CD14-positive monocyte (primary cell): Measurements from ENCODE around the gene PSMD3. TPM values are rescaled to one million over a fixed set of nuclear protein-coding genes. Genes with fewer than 3 reads are reported as not detected.

Experiments used
- DNase-seq, 3 donors: peaks; one replicate each; pipeline ENCODE4 v3.0.0-alpha.2; 2011 to 2022
- H2AFZ ChIP-seq: 2 replicates; pipeline ENCODE4 v1.6.0; 2012; ENCODE audit warnings: mild to moderate bottlenecking, low read depth, low read length, inconsistent platforms; ENCODE audit not compliant: insufficient read depth, poor library complexity, severe bottlenecking
- H3K27ac ChIP-seq, 2 donors: 1 replicate in 1 of 2; 2 replicates in 1 of 2; pipeline ENCODE4 v1.5.1; 2012 to 2013; ENCODE audit warnings: low read length in 2 of 2, control low read depth in 1 of 2, inconsistent platforms in 1 of 2, low read depth in 1 of 2, mild to moderate bottlenecking in 1 of 2
- H3K27me3 ChIP-seq, 2 donors: one replicate each; pipeline versions ENCODE4 v1.6.0 to v1.6.1; 2011 to 2013; ENCODE audit warnings: low read length in 2 of 2; ENCODE audit not compliant: control insufficient read depth in 2 of 2, insufficient read depth in 2 of 2
- H3K36me3 ChIP-seq, 2 donors: replicated peaks in 1 of 2; 1 replicate in 1 of 2; 2 replicates in 1 of 2; pipeline versions ENCODE4 v1.5.1 to v1.6.1; 2012 to 2013; ENCODE audit warnings: low read length in 2 of 2, control low read depth in 1 of 2, inconsistent platforms in 1 of 2, mild to moderate bottlenecking in 1 of 2; ENCODE audit not compliant: insufficient read depth in 2 of 2, control insufficient read depth in 1 of 2
- H3K4me1 ChIP-seq, 2 donors: 1 replicate in 1 of 2; 2 replicates in 1 of 2; pipeline versions ENCODE4 v1.5.1 to v1.6.1; 2012 to 2013; ENCODE audit warnings: low read length in 2 of 2, control low read depth in 1 of 2, inconsistent platforms in 1 of 2, mild to moderate bottlenecking in 1 of 2, moderate library complexity in 1 of 2; ENCODE audit not compliant: insufficient read depth in 2 of 2, control insufficient read depth in 1 of 2
- H3K4me2 ChIP-seq: replicated peaks from 2 replicates; pipeline ENCODE3; 2012; ENCODE audit warnings: low read length, moderate library complexity, mild to moderate bottlenecking; ENCODE audit not compliant: poor library complexity, severe bottlenecking; ENCODE audit errors: extremely low read depth
- H3K4me3 ChIP-seq, 3 experiments: fragments of 200-600 bp in 1 of 3; sonication (generic) in 1 of 3; replicated peaks in 1 of 3; 1 replicate in 2 of 3; 2 replicates in 1 of 3; pipeline ENCODE4 v1.5.1; 2011 to 2013; ENCODE audit warnings: low read length in 3 of 3, mild to moderate bottlenecking in 3 of 3, control low read depth in 2 of 3, low read depth in 2 of 3, inconsistent platforms in 1 of 3, moderate library complexity in 1 of 3
- H3K79me2 ChIP-seq: 2 replicates; pipeline ENCODE4 v1.6.0; 2012; ENCODE audit warnings: mild to moderate bottlenecking, control low read depth, inconsistent platforms, low read length, moderate library complexity; ENCODE audit not compliant: insufficient read depth
- H3K9ac ChIP-seq: 2 replicates; pipeline ENCODE4 v1.6.0; 2017; ENCODE audit warnings: low read length, mild to moderate bottlenecking; ENCODE audit not compliant: insufficient read depth, poor library complexity, severe bottlenecking
- H3K9me3 ChIP-seq, 2 donors: replicated peaks in 1 of 2; 1 replicate in 1 of 2; 2 replicates in 1 of 2; pipeline versions ENCODE4 v1.5.1 to v1.6.1; 2012 to 2013; ENCODE audit warnings: low read length in 2 of 2, control low read depth in 1 of 2; ENCODE audit not compliant: control insufficient read depth in 1 of 2, insufficient read depth in 1 of 2
- H4K20me1 ChIP-seq: 2 replicates; pipeline ENCODE4 v1.6.0; 2012; ENCODE audit warnings: mild to moderate bottlenecking, low read length, control low read depth, moderate library complexity; ENCODE audit not compliant: insufficient read depth
- H3K27ac Mint-ChIP-seq, 7 donors: one replicate each; pipeline ENCODE4 v1.8.0; 2020; ENCODE audit warnings: mild to moderate bottlenecking in 7 of 7, mixed read lengths in 7 of 7, moderate library complexity in 6 of 7, inconsistent platforms in 2 of 7
- H3K27me3 Mint-ChIP-seq, 3 donors: one replicate each; pipeline ENCODE4 v1.8.0; 2021 to 2022; ENCODE audit warnings: low read depth in 3 of 3, mild to moderate bottlenecking in 3 of 3, mixed read lengths in 3 of 3, moderate library complexity in 3 of 3, inconsistent platforms in 1 of 3
- H3K36me3 Mint-ChIP-seq, 2 donors: one replicate each; pipeline ENCODE4 v1.8.0; 2020; ENCODE audit warnings: mixed read lengths in 2 of 2, inconsistent platforms in 1 of 2, mild to moderate bottlenecking in 1 of 2
- H3K4me1 Mint-ChIP-seq: one replicate; pipeline ENCODE4 v1.8.0; 2020; ENCODE audit warnings: mild to moderate bottlenecking, mixed read lengths
- H3K4me3 Mint-ChIP-seq, 2 donors: one replicate each; pipeline ENCODE4 v1.8.0; 2020; ENCODE audit warnings: mild to moderate bottlenecking in 2 of 2, mixed read lengths in 2 of 2, moderate library complexity in 1 of 2
- H3K9me3 Mint-ChIP-seq, 7 donors: one replicate each; pipeline ENCODE4 v1.8.0; 2020 to 2022; ENCODE audit warnings: mixed read lengths in 7 of 7, mild to moderate bottlenecking in 6 of 7, moderate library complexity in 6 of 7, inconsistent platforms in 2 of 7
- WGBS: methylation state at CpG from one replicate; pipeline ENCODE4 v1.1.5; 2013; ENCODE audit warnings: missing lambda C conversion rate; ENCODE audit not compliant: insufficient coverage; 5-methylcytosine and 5-hydroxymethylcytosine counted together
- intact Hi-C, 2 donors: fragments of 100-400 bp; cut with micrococcal nuclease; formaldehyde crosslinking; loops; one replicate each; pipeline versions ENCODE4 v1.15.0 to v1.15.1; 2023
- polyA plus RNA-seq, 3 donors: library from polyadenylated mRNA; depleted of rRNA in 1 of 3; unstranded in 2 of 3; stranded (reverse) in 1 of 3; fragments of 300-500 nt in 2 of 3; fragments of >200 nt in 1 of 3; fragmentation: Illumina TruSeq in 2 of 3; gene quantifications; 1 replicate in 2 of 3; 2 replicates in 1 of 3; pipeline ENCODE4 v1.2.3, GENCODE V29; 2012 to 2021
- TF ChIP-seq, protein P1 (sequence below): fragments of 200-600 bp; IDR thresholded peaks from one replicate; pipeline ENCODE4 v1.8.0; 2022; ENCODE audit warnings: antibody characterized with exemption, mild to moderate bottlenecking

The PSMD3 gene
- polyA plus RNA-seq, 3 donors: 48.4 to 63.2 (median 48.8) TPM

- no peak overlapping the region for H3K27ac ChIP-seq
- no peaks in the 10 kb centered on the region for H3K4me1 ChIP-seq
- no peak overlapping the region for H3K9ac ChIP-seq
- no peaks in the 10 kb centered on the region for H3K27me3 ChIP-seq
- TF ChIP-seq, protein P1, sequence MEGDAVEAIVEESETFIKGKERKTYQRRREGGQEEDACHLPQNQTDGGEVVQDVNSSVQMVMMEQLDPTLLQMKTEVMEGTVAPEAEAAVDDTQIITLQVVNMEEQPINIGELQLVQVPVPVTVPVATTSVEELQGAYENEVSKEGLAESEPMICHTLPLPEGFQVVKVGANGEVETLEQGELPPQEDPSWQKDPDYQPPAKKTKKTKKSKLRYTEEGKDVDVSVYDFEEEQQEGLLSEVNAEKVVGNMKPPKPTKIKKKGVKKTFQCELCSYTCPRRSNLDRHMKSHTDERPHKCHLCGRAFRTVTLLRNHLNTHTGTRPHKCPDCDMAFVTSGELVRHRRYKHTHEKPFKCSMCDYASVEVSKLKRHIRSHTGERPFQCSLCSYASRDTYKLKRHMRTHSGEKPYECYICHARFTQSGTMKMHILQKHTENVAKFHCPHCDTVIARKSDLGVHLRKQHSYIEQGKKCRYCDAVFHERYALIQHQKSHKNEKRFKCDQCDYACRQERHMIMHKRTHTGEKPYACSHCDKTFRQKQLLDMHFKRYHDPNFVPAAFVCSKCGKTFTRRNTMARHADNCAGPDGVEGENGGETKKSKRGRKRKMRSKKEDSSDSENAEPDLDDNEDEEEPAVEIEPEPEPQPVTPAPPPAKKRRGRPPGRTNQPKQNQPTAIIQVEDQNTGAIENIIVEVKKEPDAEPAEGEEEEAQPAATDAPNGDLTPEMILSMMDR: no peak
- peaks cover 0 to 7% (median 2%) of the 10 kb centered on the region in 3 donors for H3K27me3 Mint-ChIP-seq
- no peaks in the 10 kb centered on the region for H3K36me3 Mint-ChIP-seq
- no peaks in the 10 kb centered on the region for H3K79me2 ChIP-seq
- H3K36me3 ChIP-seq: no peaks in the 10 kb centered on the region
- no peak overlapping the region for H2AFZ ChIP-seq
- no peak overlapping the region for H3K4me2 ChIP-seq
- intact Hi-C loops: no loop called here
- no peaks in the 10 kb centered on the region for H4K20me1 ChIP-seq
- DNase-seq: no peak
- 98% methylated on average over 8 of the region's 9 CpGs for WGBS
- no peak overlapping the region for H3K4me3 Mint-ChIP-seq
- H3K4me1 Mint-ChIP-seq: peaks cover 2% of the 10 kb centered on the region
- H3K9me3 ChIP-seq: no peaks in the 10 kb centered on the region
- no peak overlapping the region for H3K27ac Mint-ChIP-seq
- H3K4me3 ChIP-seq: no peak overlapping the region
- no peaks in the 10 kb centered on the region for H3K9me3 Mint-ChIP-seq
Observed at GRCh38 chr17:40004072-40004471, 23.5 kb downstream of the PSMD3 start.

DNA sequence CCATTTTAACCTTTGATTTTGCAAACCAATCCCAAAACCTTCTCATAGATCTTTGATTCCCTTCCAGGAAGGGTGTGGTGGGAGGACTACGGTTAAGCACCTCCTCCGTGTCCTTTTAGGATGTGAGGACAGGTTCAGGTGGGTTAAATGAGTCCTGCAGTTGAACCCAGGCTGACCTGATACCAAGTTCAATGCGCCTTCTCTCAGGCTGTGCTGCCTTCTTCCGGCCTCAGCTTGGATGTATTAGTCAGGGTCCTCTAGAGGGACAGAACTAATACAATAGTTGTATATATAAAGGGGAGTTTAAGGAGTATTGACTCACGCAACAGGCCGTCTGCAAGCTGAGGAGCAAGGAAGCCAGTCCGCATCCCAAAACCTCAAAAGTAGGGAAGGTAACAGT is 24.1 kb downstream of the PSMD3 start:
- Histone ChIP-seq H3K4me2 (no peak overlapping the region), H3K9ac (no peak overlapping the region), H3K36me3 (no peaks in the 10 kb centered on the region), H4K20me1 (no peaks in the 10 kb centered on the region), H3K4me1 (no peaks in the 10 kb centered on the region), H3K9me3 (no peaks in the 10 kb centered on the region), H2AFZ (no peak overlapping the region), H3K79me2 (no peaks in the 10 kb centered on the region), H3K27ac (no peak overlapping the region), H3K4me3 (no peak overlapping the region), H3K27me3 (no peaks in the 10 kb centered on the region)
- no peak overlapping the region for H3K27ac Mint-ChIP-seq
- H3K4me1 Mint-ChIP-seq: peaks cover 2% of the 10 kb centered on the region
- DNase-seq: no peak
- TF ChIP-seq, protein P1: no peak
- H3K4me3 Mint-ChIP-seq: no peak overlapping the region
- intact Hi-C loops: no loop called here
- peaks cover 0 to 7% (median 2%) of the 10 kb centered on the region in 3 donors for H3K27me3 Mint-ChIP-seq
- H3K36me3 Mint-ChIP-seq: no peaks in the 10 kb centered on the region
- 91% methylated on average over 4 of the region's 7 CpGs for WGBS
- H3K9me3 Mint-ChIP-seq: no peaks in the 10 kb centered on the region
